ENCODE measurements around the gene DYRK1A.

Gene DYRK1A

GRCh38 chr21:37563641-37564340, 197.2 kb downstream of the DYRK1A start:
- H2AFZ ChIP-seq (ENCODE audit: low read length): peak overlapping the region; percentile 96
- peak overlapping the region; percentile 86 for H3K9ac ChIP-seq (ENCODE audit: low read length)
- DNase-seq: peak; percentile 100

DNA sequence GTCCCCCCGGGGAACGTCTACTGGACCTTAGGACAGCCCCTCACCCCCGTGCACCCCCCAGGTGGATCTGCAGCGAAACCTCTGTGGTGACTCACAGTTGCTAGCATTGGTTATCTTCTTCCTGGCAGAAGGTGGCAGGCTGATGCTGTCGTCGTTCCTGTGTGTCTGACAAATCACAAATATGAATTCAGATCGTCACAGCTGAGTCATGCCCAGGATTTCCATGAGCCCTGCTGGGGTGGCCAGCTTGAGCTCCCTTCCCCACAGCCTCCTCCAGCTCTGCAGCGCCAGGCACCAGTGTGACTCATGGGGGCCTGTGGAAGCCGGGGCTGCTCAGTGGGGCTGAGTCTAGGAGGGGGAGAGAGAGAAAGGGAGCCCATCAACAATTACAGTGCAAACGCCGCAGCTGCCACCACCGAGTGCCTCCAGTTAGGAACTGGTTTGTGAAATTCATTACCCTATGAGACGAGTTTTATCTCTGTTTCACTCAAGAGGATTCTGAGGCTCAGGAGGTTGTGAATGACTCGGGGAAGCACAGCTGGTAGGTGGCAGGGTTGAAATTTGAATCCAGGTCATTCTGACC, 197.9 kb downstream of the DYRK1A start:
- H3F3A ChIP-seq (ENCODE audit: insufficient read depth, low read length): peaks cover 14% of the 10 kb centered on the region; the same call in 1 of the 2 replicates

More at GRCh38 chr21:37563641-37564340, 197.2 kb downstream of the DYRK1A start:
- Histone ChIP-seq H3F3A (ENCODE audit: insufficient read depth, low read length) (peaks cover 14% of the 10 kb centered on the region; the same call in 1 of the 2 replicates), H3K4me1 (ENCODE audit: low read length) (peaks cover 15% of the 10 kb centered on the region), H3K9me2 (replicated peaks; ENCODE audit: insufficient read depth, low read length) (no peaks in the 10 kb centered on the region), H3K4me3 (ENCODE audit: low read length) (peak overlapping the region; percentile 84), H3K27me3 (replicated peaks; ENCODE audit: insufficient read depth, low read length) (no peaks in the 10 kb centered on the region), H3K4me2 (ENCODE audit: low read depth, low read length) (peak overlapping the region; percentile 88), H3K36me3 (replicated peaks; ENCODE audit: insufficient read depth, low read length) (no peaks in the 10 kb centered on the region), H3K79me2 (ENCODE audit: low read length) (0 out of 2 replicates have a peak, but pooled peaks cover 6% of the 10 kb centered on the region), H3K9me3 (replicated peaks; ENCODE audit: insufficient read depth, low read length) (no peaks in the 10 kb centered on the region), H3K27ac (ENCODE audit: low read length) (peak overlapping the region; percentile 89), H4K20me1 (ENCODE audit: insufficient read depth, low read length) (no peaks in the 10 kb centered on the region)
- TF ChIP-seq CTCF (IDR thresholded peaks at IDR 0.05; ENCODE audit: low read length) (peak; percentile 67), EZH2phosphoT487 (IDR thresholded peaks at IDR 0.05; ENCODE audit: low read length) (no peak)

GRCh38 chr21:37564924-37565529, 198.5 kb downstream of the DYRK1A start:
- Histone ChIP-seq H3K27ac (ENCODE audit: low read length) (peak overlapping the region; percentile 89), H4K20me1 (ENCODE audit: insufficient read depth, low read length) (no peaks in the 10 kb centered on the region), H2AFZ (ENCODE audit: low read length) (peak overlapping the region; percentile 96), H3K4me3 (ENCODE audit: low read length) (peak overlapping the region; percentile 84), H3K4me2 (ENCODE audit: low read depth, low read length) (peak overlapping the region; percentile 88), H3K9me3 (replicated peaks; ENCODE audit: insufficient read depth, low read length) (no peaks in the 10 kb centered on the region), H3K9ac (ENCODE audit: low read length) (peak overlapping the region; percentile 86), H3K79me2 (ENCODE audit: low read length) (0 out of 2 replicates have a peak, but pooled peaks cover 6% of the 10 kb centered on the region), H3K27me3 (replicated peaks; ENCODE audit: insufficient read depth, low read length) (no peaks in the 10 kb centered on the region), H3K9me2 (replicated peaks; ENCODE audit: insufficient read depth, low read length) (no peaks in the 10 kb centered on the region), H3F3A (ENCODE audit: insufficient read depth, low read length) (peaks cover 14% of the 10 kb centered on the region; the same call in 1 of the 2 replicates), H3K36me3 (replicated peaks; ENCODE audit: insufficient read depth, low read length) (no peaks in the 10 kb centered on the region), H3K4me1 (ENCODE audit: low read length) (peaks cover 15% of the 10 kb centered on the region)
- no peak for DNase-seq
- TF ChIP-seq CTCF (IDR thresholded peaks at IDR 0.05; ENCODE audit: low read length): no peak
- TF ChIP-seq EZH2 (optimal IDR thresholded peaks at IDR 0.05; ENCODE audit: low read depth, low read length): no peak
- TF ChIP-seq EZH2phosphoT487 (IDR thresholded peaks at IDR 0.05; ENCODE audit: low read length): no peak

More for the DNA sequence above, 197.9 kb downstream of the DYRK1A start:
- Histone ChIP-seq H4K20me1 (ENCODE audit: insufficient read depth, low read length) (no peaks in the 10 kb centered on the region), H3K9me3 (replicated peaks; ENCODE audit: insufficient read depth, low read length) (no peaks in the 10 kb centered on the region), H3K36me3 (replicated peaks; ENCODE audit: insufficient read depth, low read length) (no peaks in the 10 kb centered on the region), H3K79me2 (ENCODE audit: low read length) (0 out of 2 replicates have a peak, but pooled peaks cover 6% of the 10 kb centered on the region), H3K27me3 (replicated peaks; ENCODE audit: insufficient read depth, low read length) (no peaks in the 10 kb centered on the region), H3K4me3 (ENCODE audit: low read length) (peak overlapping the region; percentile 84), H2AFZ (ENCODE audit: low read length) (peak overlapping the region; percentile 96), H3K27ac (ENCODE audit: low read length) (peak overlapping the region; percentile 89), H3K4me1 (ENCODE audit: low read length) (peaks cover 15% of the 10 kb centered on the region), H3K9me2 (replicated peaks; ENCODE audit: insufficient read depth, low read length) (no peaks in the 10 kb centered on the region), H3K4me2 (ENCODE audit: low read depth, low read length) (peak overlapping the region; percentile 88), H3K9ac (ENCODE audit: low read length) (peak overlapping the region; percentile 86)
- no peak for TF ChIP-seq EZH2 (optimal IDR thresholded peaks at IDR 0.05; ENCODE audit: low read depth, low read length)
- peak; percentile 43 for TF ChIP-seq CTCF (IDR thresholded peaks at IDR 0.05; ENCODE audit: low read length)
- TF ChIP-seq EZH2phosphoT487 (IDR thresholded peaks at IDR 0.05; ENCODE audit: low read length): no peak
- peak; percentile 93 for DNase-seq

Measured in MM.1S (cell line).